Neural crest cell (in vitro differentiated cells): Measurements from ENCODE around the gene ZNF470. TPM values are rescaled to one million over a fixed set of nuclear protein-coding genes. Genes with fewer than 3 reads are reported as not detected.

Experiments used
- DNase-seq: peaks from one replicate; pipeline ENCODE4 v3.0.0; 2021; ENCODE audit warnings: low read depth, mixed read lengths, low spot score
- H3K27ac Mint-ChIP-seq: one replicate; pipeline ENCODE4 v1.8.0; 2021; ENCODE audit warnings: mild to moderate bottlenecking, mixed read lengths; ENCODE audit not compliant: unreplicated experiment
- H3K27me3 Mint-ChIP-seq: 2 replicates; pipeline ENCODE4 v1.8.0; 2021; ENCODE audit warnings: low read depth, mild to moderate bottlenecking, mixed read lengths
- H3K36me3 Mint-ChIP-seq: 2 replicates; pipeline ENCODE4 v1.8.0; 2021; ENCODE audit warnings: low read depth, mild to moderate bottlenecking, mixed read lengths
- H3K4me1 Mint-ChIP-seq: 2 replicates; pipeline ENCODE4 v1.8.0; 2021; ENCODE audit warnings: mixed read lengths
- H3K4me3 Mint-ChIP-seq: one replicate; pipeline ENCODE4 v1.8.0; 2021; ENCODE audit warnings: mild to moderate bottlenecking, mixed read lengths
- H3K9me3 Mint-ChIP-seq: 2 replicates; pipeline ENCODE4 v1.8.0; 2021; ENCODE audit warnings: mixed read lengths
- total RNA-seq: library from RNA; stranded (reverse); gene quantifications from 2 replicates; pipeline ENCODE4 v1.2.1, GENCODE V29; 2021
- TF ChIP-seq, protein P1 (sequence below): fragments of 200-600 bp; sonication (generic); conservative IDR thresholded peaks from 2 replicates; pipeline ENCODE4 v1.5.0; 2021; ENCODE audit warnings: antibody characterized with exemption, mild to moderate bottlenecking

The ZNF470 gene
- total RNA-seq, 1 donor from 2014 or later: 8.4 TPM

- no peaks in the 10 kb centered on the region for H3K4me1 Mint-ChIP-seq
- H3K36me3 Mint-ChIP-seq: peaks cover 30% of the 10 kb centered on the region
- no peak overlapping the region for H3K4me3 Mint-ChIP-seq
- no peak overlapping the region for H3K27ac Mint-ChIP-seq
- H3K9me3 Mint-ChIP-seq: peaks cover 26% of the 10 kb centered on the region
- TF ChIP-seq, protein P1, sequence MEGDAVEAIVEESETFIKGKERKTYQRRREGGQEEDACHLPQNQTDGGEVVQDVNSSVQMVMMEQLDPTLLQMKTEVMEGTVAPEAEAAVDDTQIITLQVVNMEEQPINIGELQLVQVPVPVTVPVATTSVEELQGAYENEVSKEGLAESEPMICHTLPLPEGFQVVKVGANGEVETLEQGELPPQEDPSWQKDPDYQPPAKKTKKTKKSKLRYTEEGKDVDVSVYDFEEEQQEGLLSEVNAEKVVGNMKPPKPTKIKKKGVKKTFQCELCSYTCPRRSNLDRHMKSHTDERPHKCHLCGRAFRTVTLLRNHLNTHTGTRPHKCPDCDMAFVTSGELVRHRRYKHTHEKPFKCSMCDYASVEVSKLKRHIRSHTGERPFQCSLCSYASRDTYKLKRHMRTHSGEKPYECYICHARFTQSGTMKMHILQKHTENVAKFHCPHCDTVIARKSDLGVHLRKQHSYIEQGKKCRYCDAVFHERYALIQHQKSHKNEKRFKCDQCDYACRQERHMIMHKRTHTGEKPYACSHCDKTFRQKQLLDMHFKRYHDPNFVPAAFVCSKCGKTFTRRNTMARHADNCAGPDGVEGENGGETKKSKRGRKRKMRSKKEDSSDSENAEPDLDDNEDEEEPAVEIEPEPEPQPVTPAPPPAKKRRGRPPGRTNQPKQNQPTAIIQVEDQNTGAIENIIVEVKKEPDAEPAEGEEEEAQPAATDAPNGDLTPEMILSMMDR: no peak
- no peaks in the 10 kb centered on the region for H3K27me3 Mint-ChIP-seq
- peak; percentile 46 for DNase-seq
Observed at GRCh38 chr19:56637976-56638555, 70.8 kb downstream of the ZNF470 start.

Other genes with a start within 250 kb of the ZNF470 start
- 4.2 and 5.1 TPM in 2 replicates for gene ZNF582, start 173.9 kb upstream of the ZNF470 start, total RNA-seq
- 9.2 and 9.8 TPM in 2 replicates for gene ZNF583, start 163.1 kb upstream of the ZNF470 start, total RNA-seq
- gene ZNF667, start 90.1 kb upstream of the ZNF470 start, total RNA-seq: not detected in 2 replicates
- not detected in 2 replicates for gene ZNF471, start 59.6 kb upstream of the ZNF470 start, total RNA-seq
- gene ZFP28, start 28.5 kb upstream of the ZNF470 start, total RNA-seq: 7.4 and 8.0 TPM in 2 replicates
- gene ZNF71, start 27.8 kb downstream of the ZNF470 start, total RNA-seq: 21.7 TPM in 2 replicates
- 0.89 and 1.3 TPM in 2 replicates for gene SMIM17, start 75.7 kb downstream of the ZNF470 start, total RNA-seq
- 0.11 TPM in 1 of 2 replicates, not detected in the other for gene ZNF835, start 104.3 kb downstream of the ZNF470 start, total RNA-seq